GM10248 (cell line): ENCODE results near the gene SAV1.

Experiments
- CTCF ChIA-PET: fragments of 300-600 bp; sonication (Branson Sonifier 250); formaldehyde crosslinking; extraction: SDS; loops from one replicate; lab custom pipeline; 2021; ENCODE audit warnings: antibody characterized with exemption; lab: Yijun Ruan, JAX
- POLR2A ChIA-PET: fragments of 350-650 bp; sonication (Branson Sonifier 250); formaldehyde crosslinking; extraction: SDS; loops from one replicate; lab custom pipeline; 2020; ENCODE audit warnings: antibody characterized with exemption; lab: Yijun Ruan, JAX
- DNase-seq: peaks from one replicate; pipeline ENCODE4 v3.0.0; 2012; ENCODE audit errors: extremely low spot score
- TF ChIP-seq, protein P1 (sequence below): IDR thresholded peaks from 2 replicates; pipeline ENCODE4 v1.5.1; 2012; ENCODE audit warnings: mild to moderate bottlenecking, low read depth; ENCODE audit errors: extremely low read depth, missing control alignments, control extremely low read depth

Gene SAV1

DNA sequence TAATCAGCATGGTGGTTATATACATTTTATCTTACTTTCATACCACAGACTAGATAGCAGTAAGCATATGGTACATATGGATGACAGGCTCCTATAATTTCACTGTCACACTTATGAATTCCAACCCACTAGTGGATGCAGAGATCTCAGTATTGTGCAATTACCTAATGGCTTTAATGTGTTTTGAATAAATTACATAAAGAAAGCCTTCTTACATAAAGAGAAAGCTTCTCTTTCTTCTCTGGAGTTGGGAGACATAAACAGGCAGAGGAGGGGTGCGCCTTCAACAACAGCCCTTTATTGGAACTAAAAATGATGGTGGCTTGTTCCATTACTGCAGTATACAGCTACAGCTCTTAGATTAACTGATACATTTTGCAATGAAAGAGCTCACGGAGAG lies 52.6 kb downstream of the SAV1 start:
- ChIA-PET CTCF (interaction anchor here (1.0 to 4.4 kb wide), 8 partner anchors 9 to 245 kb away, joined by 3 to 29 read pairs (median 4); no protein-coding TSS in a partner anchor), POLR2A (no interaction called here)
- TF ChIP-seq, protein P1, sequence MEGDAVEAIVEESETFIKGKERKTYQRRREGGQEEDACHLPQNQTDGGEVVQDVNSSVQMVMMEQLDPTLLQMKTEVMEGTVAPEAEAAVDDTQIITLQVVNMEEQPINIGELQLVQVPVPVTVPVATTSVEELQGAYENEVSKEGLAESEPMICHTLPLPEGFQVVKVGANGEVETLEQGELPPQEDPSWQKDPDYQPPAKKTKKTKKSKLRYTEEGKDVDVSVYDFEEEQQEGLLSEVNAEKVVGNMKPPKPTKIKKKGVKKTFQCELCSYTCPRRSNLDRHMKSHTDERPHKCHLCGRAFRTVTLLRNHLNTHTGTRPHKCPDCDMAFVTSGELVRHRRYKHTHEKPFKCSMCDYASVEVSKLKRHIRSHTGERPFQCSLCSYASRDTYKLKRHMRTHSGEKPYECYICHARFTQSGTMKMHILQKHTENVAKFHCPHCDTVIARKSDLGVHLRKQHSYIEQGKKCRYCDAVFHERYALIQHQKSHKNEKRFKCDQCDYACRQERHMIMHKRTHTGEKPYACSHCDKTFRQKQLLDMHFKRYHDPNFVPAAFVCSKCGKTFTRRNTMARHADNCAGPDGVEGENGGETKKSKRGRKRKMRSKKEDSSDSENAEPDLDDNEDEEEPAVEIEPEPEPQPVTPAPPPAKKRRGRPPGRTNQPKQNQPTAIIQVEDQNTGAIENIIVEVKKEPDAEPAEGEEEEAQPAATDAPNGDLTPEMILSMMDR: no peak
- no peak for DNase-seq

DNA sequence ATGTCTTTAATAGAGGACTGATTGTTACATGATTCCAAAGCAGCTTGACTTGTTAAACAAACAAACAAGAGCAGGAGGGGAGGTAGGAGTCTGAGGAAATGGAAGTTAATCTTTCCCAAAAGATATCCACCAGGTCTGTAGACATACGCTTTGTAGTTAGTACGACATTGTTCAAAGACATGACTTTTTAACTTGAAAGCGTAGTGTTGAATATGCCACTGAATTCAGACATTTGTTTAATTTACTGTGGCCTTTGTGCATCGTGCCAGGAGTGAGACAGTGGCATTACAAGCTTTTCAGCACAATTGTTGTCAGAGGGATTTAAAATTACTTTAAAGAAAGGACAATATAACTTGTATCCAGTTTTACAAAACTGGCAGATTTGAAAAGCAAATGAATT lies 53.0 kb downstream of the SAV1 start:
- TF ChIP-seq, protein P1: no peak
- ChIA-PET POLR2A (no interaction called here), CTCF (interaction anchor here (1.0 to 4.4 kb wide), 7 partner anchors 10 to 162 kb away, joined by 3 to 29 read pairs (median 4); no protein-coding TSS in a partner anchor)
- DNase-seq: no peak

DNA sequence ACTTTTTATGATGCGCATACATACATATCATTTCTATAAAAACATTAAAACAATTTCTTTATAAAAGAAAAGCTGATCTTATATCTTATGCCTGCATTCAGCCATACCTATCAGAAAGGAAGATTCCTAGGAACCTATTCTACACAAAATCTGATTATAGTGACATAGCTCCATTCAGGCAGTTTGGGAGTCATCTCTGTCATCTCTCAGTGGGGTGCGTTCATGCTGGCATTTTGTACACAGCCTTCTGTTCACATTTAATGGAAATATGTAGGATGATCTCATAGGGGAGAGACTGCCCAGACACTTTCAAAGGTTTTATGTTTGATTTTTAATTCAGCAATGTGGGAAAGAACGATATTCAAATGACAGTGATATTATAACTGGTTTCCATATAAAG lies 55.3 kb downstream of the SAV1 start:
- TF ChIP-seq, protein P1: no peak
- no peak for DNase-seq
- CTCF ChIA-PET: interaction anchor here (1.3 kb wide), 1 partner anchor 247 kb away, joined by 3 read pairs; no protein-coding TSS in a partner anchor
- POLR2A ChIA-PET: no interaction called here

DNA sequence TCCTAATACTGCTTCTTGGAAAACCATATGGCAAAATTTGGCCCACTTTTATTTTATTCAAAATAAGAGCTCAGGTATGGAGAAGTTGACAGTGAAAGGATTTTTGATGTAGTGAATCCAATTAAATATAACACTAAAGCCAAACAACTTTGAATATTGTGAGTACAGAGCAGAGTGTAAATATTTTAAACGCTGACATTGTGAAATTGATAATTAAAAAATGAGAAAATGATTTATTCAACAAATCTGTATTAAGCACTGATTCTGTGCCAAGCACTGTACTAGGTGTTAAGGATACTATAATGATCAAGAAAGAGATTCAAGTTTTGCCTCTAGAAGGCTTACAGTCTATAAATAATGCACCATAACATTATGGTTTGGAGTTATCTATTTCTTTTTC lies 57.6 kb downstream of the SAV1 start:
- TF ChIP-seq, protein P1: no peak
- ChIA-PET CTCF (no interaction called here), POLR2A (no interaction called here)
- DNase-seq: no peak

DNA sequence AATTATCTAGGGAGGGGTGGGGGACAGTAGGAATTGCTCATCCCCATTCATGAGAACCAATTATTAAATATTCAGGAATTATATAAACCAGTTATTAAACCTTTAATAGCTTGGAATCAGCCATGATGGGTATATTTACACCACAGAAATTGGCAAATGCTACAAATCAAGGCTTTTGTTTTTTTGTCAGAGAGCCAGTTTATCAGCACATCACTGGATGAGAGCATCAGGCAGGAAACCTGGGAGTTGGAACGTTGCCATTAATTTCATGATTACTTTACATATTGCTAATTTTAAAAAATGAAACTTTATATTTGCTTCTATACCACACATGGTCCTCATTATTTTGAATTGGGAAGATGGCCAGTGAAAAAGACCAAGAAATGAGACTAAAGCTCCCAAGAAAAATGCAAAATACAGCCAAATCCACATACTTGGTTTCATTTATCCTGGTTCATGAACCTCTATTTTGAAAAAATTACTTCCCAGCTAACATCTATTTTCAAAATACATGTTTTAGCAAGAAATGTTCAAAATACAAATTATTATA lies 59.7 kb downstream of the SAV1 start:
- POLR2A ChIA-PET: no interaction called here
- CTCF ChIA-PET: interaction anchor here (1.0 to 3.5 kb wide), 5 partner anchors 10 to 252 kb away, joined by 3 to 19 read pairs (median 4); no protein-coding TSS in a partner anchor
- TF ChIP-seq, protein P1: no peak
- no peak for DNase-seq

DNA sequence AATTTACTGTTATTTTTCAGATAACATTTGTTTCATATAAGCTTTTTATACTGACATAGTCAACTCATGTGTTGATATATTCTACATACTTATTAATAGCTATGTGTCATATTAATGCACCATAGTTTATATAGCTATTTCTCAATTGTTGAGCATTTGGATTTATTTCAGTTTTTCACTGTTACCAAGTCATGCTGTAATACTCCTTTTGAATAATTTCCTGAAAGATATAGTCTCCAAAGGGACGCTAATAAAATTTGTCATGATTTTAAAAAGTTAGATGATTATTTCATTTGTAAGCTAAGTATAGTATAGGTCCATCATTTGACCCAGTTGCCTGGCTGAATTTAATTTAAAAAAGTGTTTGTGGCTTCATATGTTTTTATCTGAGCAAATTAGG lies 60.3 kb downstream of the SAV1 start:
- CTCF ChIA-PET: interaction anchor here (1.0 to 3.5 kb wide), 6 partner anchors 9 to 253 kb away, joined by 3 to 19 read pairs (median 4); no protein-coding TSS in a partner anchor
- no peak for DNase-seq
- TF ChIP-seq, protein P1: no peak
- POLR2A ChIA-PET: no interaction called here
